GM12874 (cell line): Measurements from ENCODE around the gene SLC45A1.

Experiments used
- CTCF ChIP-seq: IDR thresholded peaks from 2 replicates; pipeline ENCODE4 v1.5.1; 2011; ENCODE audit warnings: low read depth, mild to moderate bottlenecking, control low read depth, low read length, moderate library complexity; ENCODE audit not compliant: insufficient read depth

The SLC45A1 gene

GRCh38 chr1:8340448-8340847, 22.5 kb downstream of the SLC45A1 start:
- no peak for TF ChIP-seq CTCF

- TF ChIP-seq CTCF = no peak
These were observed 24.4 kb downstream of the SLC45A1 start for GRCh38 chr1:8342325-8342724.

- no peak for TF ChIP-seq CTCF
These were observed 25.1 kb downstream of the SLC45A1 start for GRCh38 chr1:8343044-8343443.

GRCh38 chr1:8343464-8344001, 25.6 kb downstream of the SLC45A1 start:
- no peak for TF ChIP-seq CTCF

GRCh38 chr1:8344893-8345507, 27.1 kb downstream of the SLC45A1 start:
- TF ChIP-seq CTCF = no peak

- TF ChIP-seq CTCF = no peak
These were observed 27.9 kb downstream of the SLC45A1 start for GRCh38 chr1:8345621-8346415.

GRCh38 chr1:8347635-8348034, 29.7 kb downstream of the SLC45A1 start:
- TF ChIP-seq CTCF = no peak
